Esophagus mucosa (tissue), 1 donor: ENCODE data around the gene ERMARD. TPM values are rescaled to one million over a fixed set of nuclear protein-coding genes. Genes with fewer than 3 reads are reported as not detected.

Experiments
- ATAC-seq: fragments of 200-7000 bp; cut with Tn5 transposase; one replicate; pipeline ENCODE4 v1.9.1; 2020
- total RNA-seq: library from RNA; stranded (reverse); gene quantifications from one replicate; pipeline ENCODE4 v1.2.4, GENCODE V29; 2023
- donor health status: DM: yes; HTN: yes; CAD: no.

Gene ERMARD
- total RNA-seq, 1 donor from 2014 or later, result 19.6 TPM

GRCh38 chr6:169827290-169827717 lies 75.9 kb downstream of the ERMARD start:
- ATAC-seq, result no peak

GRCh38 chr6:169828176-169828575 lies 76.8 kb downstream of the ERMARD start:
- no peak for ATAC-seq

- no peak for ATAC-seq
These were observed 78.4 kb downstream of the ERMARD start for GRCh38 chr6:169829786-169830185.

- ATAC-seq, result no peak
These were observed 79.5 kb downstream of the ERMARD start for GRCh38 chr6:169830876-169831275.

Other genes starting within 250 kb of the ERMARD start
- 24.4 TPM for gene WDR27, start 49.6 kb upstream of the ERMARD start, total RNA-seq
- gene C6orf120, start 49.5 kb upstream of the ERMARD start, total RNA-seq, result 11.4 TPM
- gene PHF10, start 27.1 kb upstream of the ERMARD start, total RNA-seq, result 25.4 TPM
- gene DYNLT2, start 50 bp upstream of the ERMARD start, total RNA-seq, result 0.84 TPM